Measurements from ENCODE around the gene BPIFB3. TPM values are rescaled to one million over a fixed set of nuclear protein-coding genes. Genes with fewer than 3 reads are reported as not detected.

The BPIFB3 gene
- total RNA-seq, 1 experiment from 2014 or later = not detected

- no peak for TF ChIP-seq CTCF (IDR thresholded peaks at IDR 0.05; ENCODE audit: insufficient read depth in 1 of 2, low read depth in 1 of 2, low read length in 1 of 2, severe bottlenecking in 1 of 2, unreplicated experiment in 1 of 2)
- no peak for DNase-seq
- BruUV-seq (replicated peaks) = no TSS peak
- no peaks in the 10 kb centered on the region for H3K36me3 ChIP-seq (ENCODE audit: control insufficient read depth, insufficient read depth, low read length)
- POLR2A ChIA-PET = no interaction called here
- Mint-ChIP-seq H3K9me3 (ENCODE audit: unreplicated experiment) (no peaks in the 10 kb centered on the region), H3K4me1 (ENCODE audit: low read depth, unreplicated experiment) (no peaks in the 10 kb centered on the region), H3K36me3 (ENCODE audit: insufficient read depth, unreplicated experiment) (no peaks in the 10 kb centered on the region), H3K4me3 (ENCODE audit: unreplicated experiment) (no peak overlapping the region), H3K27me3 (ENCODE audit: insufficient read depth, unreplicated experiment) (no peaks in the 10 kb centered on the region), H3K27ac (ENCODE audit: unreplicated experiment) (no peak overlapping the region)
- no peaks in the 10 kb centered on the region for H3K9me3 ChIP-seq
- no peak overlapping the region for H3K4me3 ChIP-seq (ENCODE audit: low read depth, low read length)
- intact Hi-C loops (cut with micrococcal nuclease; ENCODE audit: unreplicated experiment) = no loop called here
- no peaks in the 10 kb centered on the region for H3K4me1 ChIP-seq
- CTCF ChIA-PET = interaction anchor here (0.6 to 0.7 kb wide), 2 partner anchors 81 to 181 kb away, joined by 3 to 4 read pairs; no protein-coding TSS in a partner anchor
- H3K27me3 ChIP-seq (replicated peaks; ENCODE audit: control insufficient read depth, insufficient read depth, low read length) = no peaks in the 10 kb centered on the region
These were observed 26.6 kb upstream of the BPIFB3 start for GRCh38 chr20:33026779-33027759.

GRCh38 chr20:33027769-33028751 lies 25.6 kb upstream of the BPIFB3 start:
- no peaks in the 10 kb centered on the region for H3K36me3 ChIP-seq (ENCODE audit: control insufficient read depth, insufficient read depth, low read length)
- no peak overlapping the region for H3K4me3 ChIP-seq (ENCODE audit: low read depth, low read length)
- peaks cover 5% of the 10 kb centered on the region for H3K27me3 Mint-ChIP-seq (ENCODE audit: insufficient read depth, unreplicated experiment)
- H3K27me3 ChIP-seq (replicated peaks; ENCODE audit: control insufficient read depth, insufficient read depth, low read length) = no peaks in the 10 kb centered on the region
- no peaks in the 10 kb centered on the region for H3K4me1 ChIP-seq
- no peaks in the 10 kb centered on the region for H3K36me3 Mint-ChIP-seq (ENCODE audit: insufficient read depth, unreplicated experiment)
- no TSS peak for BruUV-seq (replicated peaks)
- DNase-seq = no peak
- H3K9me3 Mint-ChIP-seq (ENCODE audit: unreplicated experiment) = peaks cover 9% of the 10 kb centered on the region
- intact Hi-C loops (cut with micrococcal nuclease; ENCODE audit: unreplicated experiment) = no loop called here
- H3K9me3 ChIP-seq = peaks cover 3% of the 10 kb centered on the region; the same call in 1 of the 2 replicates
- no peak overlapping the region for H3K27ac Mint-ChIP-seq (ENCODE audit: unreplicated experiment)
- no peak for TF ChIP-seq CTCF (IDR thresholded peaks at IDR 0.05; ENCODE audit: insufficient read depth in 1 of 2, low read depth in 1 of 2, low read length in 1 of 2, severe bottlenecking in 1 of 2, unreplicated experiment in 1 of 2)
- POLR2A ChIA-PET = no interaction called here
- CTCF ChIA-PET = no interaction called here
- no peak overlapping the region for H3K4me3 Mint-ChIP-seq (ENCODE audit: unreplicated experiment)
- no peaks in the 10 kb centered on the region for H3K4me1 Mint-ChIP-seq (ENCODE audit: low read depth, unreplicated experiment)

- no peak for TF ChIP-seq CTCF (IDR thresholded peaks at IDR 0.05; ENCODE audit: insufficient read depth in 1 of 2, low read depth in 1 of 2, low read length in 1 of 2, severe bottlenecking in 1 of 2, unreplicated experiment in 1 of 2)
- Histone ChIP-seq H3K36me3 (ENCODE audit: control insufficient read depth, insufficient read depth, low read length) (no peaks in the 10 kb centered on the region), H3K4me3 (ENCODE audit: low read depth, low read length) (no peak overlapping the region), H3K4me1 (no peaks in the 10 kb centered on the region), H3K9me3 (peaks cover 10% of the 10 kb centered on the region; the same call in 1 of the 2 replicates), H3K27me3 (replicated peaks; ENCODE audit: control insufficient read depth, insufficient read depth, low read length) (no peaks in the 10 kb centered on the region)
- H3K4me1 Mint-ChIP-seq (ENCODE audit: low read depth, unreplicated experiment) = no peaks in the 10 kb centered on the region
- no TSS peak for BruUV-seq (replicated peaks)
- peaks cover 8% of the 10 kb centered on the region for H3K27me3 Mint-ChIP-seq (ENCODE audit: insufficient read depth, unreplicated experiment)
- intact Hi-C loops (cut with micrococcal nuclease; ENCODE audit: unreplicated experiment) = no loop called here
- H3K4me3 Mint-ChIP-seq (ENCODE audit: unreplicated experiment) = no peak overlapping the region
- ChIA-PET POLR2A (no interaction called here), CTCF (no interaction called here)
- H3K27ac Mint-ChIP-seq (ENCODE audit: unreplicated experiment) = no peak overlapping the region
- peaks cover 13% of the 10 kb centered on the region for H3K9me3 Mint-ChIP-seq (ENCODE audit: unreplicated experiment)
- DNase-seq = no peak
- no peaks in the 10 kb centered on the region for H3K36me3 Mint-ChIP-seq (ENCODE audit: insufficient read depth, unreplicated experiment)
These were observed 24.8 kb upstream of the BPIFB3 start for GRCh38 chr20:33028875-33029274.

Data from Caco-2 (cell line).